ENCODE data around the gene MAP2K5. TPM values are rescaled to one million over a fixed set of nuclear protein-coding genes. Genes with fewer than 3 reads are reported as not detected.

MAP2K5 gene
- total and polyA plus RNA-seq, 10 of the 15 experiments (the other 5 are each of a cell fraction or from before 2014, with no cell fraction given), result 1.3 to 19.4 (median 9.6) TPM

- Histone ChIP-seq H3K9me3 (replicated peaks; ENCODE audit: control insufficient read depth, insufficient read depth, low read length) (no peaks in the 10 kb centered on the region), H3K36me3 (ENCODE audit: control insufficient read depth in 2 of 2, insufficient read depth in 2 of 2, low read length in 1 of 2) (peaks cover 0 to 5% of the 10 kb centered on the region in 2 experiments; a peak in 1 of 4 replicates), H3K4me1 (ENCODE audit: control insufficient read depth, insufficient read depth, low read length) (no peaks in the 10 kb centered on the region), H3K27me3 (replicated peaks in 1 of 2; ENCODE audit: control insufficient read depth in 2 of 2, insufficient read depth in 2 of 2, low read length in 1 of 2) (no peaks in the 10 kb centered on the region), H3K27ac (ENCODE audit: control insufficient read depth, insufficient read depth) (no peak overlapping the region), H3K4me2 (ENCODE audit: control insufficient read depth, insufficient read depth) (no peak overlapping the region), H2AFZ (ENCODE audit: control insufficient read depth, low read depth, low read length) (no peak overlapping the region), H3K79me2 (ENCODE audit: control insufficient read depth, insufficient read depth, low read length) (no peaks in the 10 kb centered on the region), H3K4me3 (no peak overlapping the region), H4K20me1 (ENCODE audit: control insufficient read depth, insufficient read depth) (no peaks in the 10 kb centered on the region), H3K9ac (ENCODE audit: control insufficient read depth, insufficient read depth, low read length) (no peak overlapping the region)
- SMC1A ChIA-PET (ENCODE audit: uncharacterized antibody, unreplicated experiment), result interaction anchor here (0.8 to 1.6 kb wide), 2 partner anchors 18 to 62 kb away, joined by 3 to 4 read pairs; no protein-coding TSS in a partner anchor
- no peak for TF ChIP-seq RELA (IDR thresholded peaks at IDR 0.05; ENCODE audit: borderline replicate concordance, partially characterized antibody)
- TF ChIP-seq CHD4 (IDR thresholded peaks at IDR 0.05), result no peak
- no peak for TF ChIP-seq TAF1 (IDR thresholded peaks at IDR 0.05; ENCODE audit: borderline replicate concordance, low read depth, low read length)
- no peak for TF ChIP-seq EGR1 (IDR thresholded peaks at IDR 0.05; ENCODE audit: borderline replicate concordance in 1 of 2, low read depth in 2 of 2, low read length in 2 of 2)
- TF ChIP-seq SIX5 (IDR thresholded peaks at IDR 0.05; ENCODE audit: low read depth, low read length, severe bottlenecking), result no peak
- no peak for TF ChIP-seq POLR2AphosphoS2 (IDR thresholded peaks at IDR 0.05; ENCODE audit: low read depth, low read length)
- no peak for TF ChIP-seq HDAC6 (IDR thresholded peaks at IDR 0.05; ENCODE audit: unreplicated experiment)
- no peak for TF ChIP-seq MTA3 (IDR thresholded peaks at IDR 0.05; ENCODE audit: borderline replicate concordance, low read length)
- TF ChIP-seq POLR2AphosphoS5 (IDR thresholded peaks at IDR 0.05; ENCODE audit: low read length), result no peak
- no peak for TF ChIP-seq NFYB (IDR thresholded peaks at IDR 0.05; ENCODE audit: insufficient read depth, low read depth, low read length)
- no peak for TF ChIP-seq KAT2A (conservative IDR thresholded peaks at IDR 0.05; ENCODE audit: control insufficient read depth, low read depth, low read length)
- no peak for TF ChIP-seq BCLAF1 (IDR thresholded peaks at IDR 0.05)
- no peak for TF ChIP-seq REST (IDR thresholded peaks at IDR 0.05; ENCODE audit: low read depth, low read length)
- no peak for TF ChIP-seq WRNIP1 (IDR thresholded peaks at IDR 0.05; ENCODE audit: borderline replicate concordance, low read depth, low read length)
- no peak for TF ChIP-seq MTA2 (IDR thresholded peaks at IDR 0.05; ENCODE audit: low read depth)
- TF ChIP-seq ESRRA (IDR thresholded peaks at IDR 0.05; ENCODE audit: low read length), result no peak
- no peak for TF ChIP-seq GATAD2B (conservative IDR thresholded peaks at IDR 0.05; ENCODE audit: low read depth)
- no peak for TF ChIP-seq ASH2L (IDR thresholded peaks at IDR 0.05; ENCODE audit: borderline replicate concordance, low read depth)
- TF ChIP-seq NFXL1 (IDR thresholded peaks at IDR 0.05; ENCODE audit: borderline replicate concordance), result no peak
- TF ChIP-seq JUNB (IDR thresholded peaks at IDR 0.05), result no peak
- ATAC-seq, result no peak
- in situ Hi-C loops (cut with MboI) (no loop called here), intact Hi-C loops (cut with micrococcal nuclease; ENCODE audit: unreplicated experiment) (no loop called here)
- FAIRE-seq, result no peak
- no TSS peak for BruUV-seq (replicated peaks)
- WGBS (ENCODE audit: insufficient coverage, insufficient replicate concordance, low lambda C conversion rate, missing lambda C conversion rate), result 96% methylated on average over 4 of the region's 4 CpGs
- DNase-seq (ENCODE audit: low read depth, low spot score), result no peak
- RAD21 ChIA-PET (ENCODE audit: unreplicated experiment), result no interaction called here
- POLR2A ChIA-PET, result no interaction called here
- CTCF ChIA-PET, result no interaction called here
Observed at GRCh38 chr15:67585681-67586080, 43.2 kb downstream of the MAP2K5 start.

Data from GM12878 (cell line).